ENCODE measurements around the gene ABCG8. TPM values are rescaled to one million over a fixed set of nuclear protein-coding genes. Genes with fewer than 3 reads are reported as not detected.

The ABCG8 gene
- total RNA-seq, 1 donor from 2014 or later: 0.13 TPM

DNA sequence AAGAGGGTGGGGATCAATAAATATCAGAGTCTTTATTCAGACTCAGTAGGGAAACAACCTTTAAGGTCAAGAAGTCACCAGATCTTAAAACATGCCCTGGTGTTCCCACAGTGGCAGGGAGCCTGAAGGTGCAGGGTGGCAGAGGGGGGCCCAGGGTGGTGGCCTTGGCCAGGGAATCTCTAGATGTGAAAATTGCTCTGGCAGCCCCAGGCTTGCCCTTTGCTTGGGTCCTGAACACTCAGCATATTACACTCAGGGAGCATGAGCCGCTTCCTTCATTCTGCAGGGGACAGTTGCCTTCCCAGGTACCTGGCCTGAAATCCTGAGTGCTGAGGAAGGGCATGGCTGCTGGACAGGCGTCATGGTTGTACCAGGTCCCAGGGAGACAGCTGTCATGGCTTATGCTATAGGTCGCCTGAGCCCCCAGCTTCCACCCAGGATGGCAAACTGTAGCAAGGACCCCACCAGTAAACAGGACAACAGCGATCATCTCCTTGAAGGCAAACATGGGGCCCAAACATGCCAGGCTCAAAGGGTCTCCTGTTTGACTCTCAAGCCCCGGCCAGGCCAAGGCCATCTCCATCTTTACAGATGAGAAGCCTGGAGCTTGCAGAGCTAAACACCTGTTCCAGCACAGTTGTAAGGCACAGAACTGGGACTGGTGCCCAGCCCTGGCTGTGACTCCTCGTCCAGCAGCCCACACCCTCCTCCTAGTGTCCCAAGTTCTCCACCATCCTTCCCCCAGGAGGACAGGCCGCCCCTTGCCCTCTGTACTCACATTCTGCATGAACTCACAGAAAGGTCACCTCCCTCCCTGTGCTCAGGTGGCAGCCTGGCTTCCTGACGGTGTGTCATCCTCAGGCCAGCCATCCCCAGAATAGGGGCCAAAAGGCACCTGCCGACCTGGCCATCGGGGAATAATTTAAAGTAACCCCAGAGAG is 14.6 kb downstream of the ABCG8 start:
- no peak for DNase-seq (ENCODE audit: low spot score)
- H3K36me3 Mint-ChIP-seq (ENCODE audit: low read depth): no peaks in the 10 kb centered on the region
- no peak overlapping the region for H3K4me3 Mint-ChIP-seq
- intact Hi-C loops (cut with micrococcal nuclease): no loop called here
- no peak overlapping the region for H3K27ac Mint-ChIP-seq
- no peaks in the 10 kb centered on the region for H3K4me1 Mint-ChIP-seq (ENCODE audit: low read depth)
- no peaks in the 10 kb centered on the region for H3K9me3 Mint-ChIP-seq
- peaks cover 11% of the 10 kb centered on the region for H3K27me3 Mint-ChIP-seq (ENCODE audit: insufficient read depth)

DNA sequence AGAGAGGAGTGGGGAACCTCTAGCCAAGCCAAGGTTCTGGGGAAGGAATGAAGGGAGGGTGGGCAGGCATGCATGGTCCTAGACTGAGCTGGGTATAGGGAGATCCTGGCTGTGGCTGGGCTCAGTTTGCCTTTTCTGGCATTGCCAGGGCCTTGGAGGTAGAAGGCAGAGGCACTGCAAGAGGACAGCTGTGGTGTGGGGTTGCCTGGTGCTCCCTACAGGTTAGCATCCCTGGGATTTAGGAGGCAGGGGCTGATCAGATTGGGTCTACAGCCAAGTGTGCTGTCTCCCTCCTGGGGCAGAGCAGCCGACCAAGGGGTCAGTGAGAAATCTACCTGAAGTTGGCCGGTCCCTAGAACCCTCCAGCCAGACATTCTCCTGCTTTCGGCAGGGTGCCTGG is 15.9 kb downstream of the ABCG8 start:
- Mint-ChIP-seq H3K36me3 (ENCODE audit: low read depth) (no peaks in the 10 kb centered on the region), H3K9me3 (no peaks in the 10 kb centered on the region), H3K27me3 (ENCODE audit: insufficient read depth) (peaks cover 14% of the 10 kb centered on the region), H3K27ac (no peak overlapping the region), H3K4me3 (no peak overlapping the region), H3K4me1 (ENCODE audit: low read depth) (no peaks in the 10 kb centered on the region)
- intact Hi-C loops (cut with micrococcal nuclease): no loop called here
- no peak for DNase-seq (ENCODE audit: low spot score)

DNA sequence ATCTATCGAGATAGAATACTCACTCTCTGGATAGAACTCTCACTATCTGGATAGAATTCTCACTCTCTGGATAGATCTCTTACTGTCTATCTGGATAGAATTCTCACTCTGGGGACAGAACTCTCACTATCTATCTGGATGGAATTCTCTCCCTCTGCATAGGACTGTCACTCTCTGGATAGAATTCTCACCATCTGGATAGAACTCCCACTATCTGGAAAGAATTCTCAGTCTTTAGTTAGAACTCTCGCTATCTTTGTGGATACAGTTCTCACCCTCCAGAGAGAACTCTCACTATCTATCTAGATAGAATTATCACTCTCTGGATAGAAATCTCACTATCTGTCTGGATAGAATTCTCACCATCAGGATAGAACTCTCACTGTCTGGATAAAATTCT is 16.5 kb downstream of the ABCG8 start:
- Mint-ChIP-seq H3K27me3 (ENCODE audit: insufficient read depth) (peaks cover 14% of the 10 kb centered on the region), H3K27ac (no peak overlapping the region), H3K36me3 (ENCODE audit: low read depth) (no peaks in the 10 kb centered on the region), H3K4me3 (no peak overlapping the region), H3K9me3 (no peaks in the 10 kb centered on the region), H3K4me1 (ENCODE audit: low read depth) (no peaks in the 10 kb centered on the region)
- intact Hi-C loops (cut with micrococcal nuclease): no loop called here
- no peak for DNase-seq (ENCODE audit: low spot score)

DNA sequence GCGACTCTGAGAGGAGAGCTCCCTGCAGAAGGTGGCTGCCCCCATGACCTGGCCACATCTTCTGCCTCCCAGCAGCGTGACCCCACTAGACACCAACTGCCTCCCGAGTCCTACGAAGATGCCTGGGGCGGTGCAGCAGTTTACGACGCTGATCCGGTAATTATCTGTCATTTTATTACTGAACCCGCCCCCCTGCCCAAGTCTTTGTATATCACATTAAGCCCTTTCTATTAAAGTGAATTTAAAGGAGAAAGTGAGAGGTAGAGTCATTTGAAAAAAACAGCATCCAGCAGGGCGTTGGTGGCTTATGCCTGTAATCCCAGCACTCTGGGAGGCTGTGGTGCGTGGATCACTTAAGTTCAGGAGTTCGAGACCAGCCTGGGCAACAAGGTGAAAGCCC is 33.4 kb downstream of the ABCG8 start:
- H3K27me3 Mint-ChIP-seq (ENCODE audit: insufficient read depth): peaks cover 3% of the 10 kb centered on the region

DNA sequence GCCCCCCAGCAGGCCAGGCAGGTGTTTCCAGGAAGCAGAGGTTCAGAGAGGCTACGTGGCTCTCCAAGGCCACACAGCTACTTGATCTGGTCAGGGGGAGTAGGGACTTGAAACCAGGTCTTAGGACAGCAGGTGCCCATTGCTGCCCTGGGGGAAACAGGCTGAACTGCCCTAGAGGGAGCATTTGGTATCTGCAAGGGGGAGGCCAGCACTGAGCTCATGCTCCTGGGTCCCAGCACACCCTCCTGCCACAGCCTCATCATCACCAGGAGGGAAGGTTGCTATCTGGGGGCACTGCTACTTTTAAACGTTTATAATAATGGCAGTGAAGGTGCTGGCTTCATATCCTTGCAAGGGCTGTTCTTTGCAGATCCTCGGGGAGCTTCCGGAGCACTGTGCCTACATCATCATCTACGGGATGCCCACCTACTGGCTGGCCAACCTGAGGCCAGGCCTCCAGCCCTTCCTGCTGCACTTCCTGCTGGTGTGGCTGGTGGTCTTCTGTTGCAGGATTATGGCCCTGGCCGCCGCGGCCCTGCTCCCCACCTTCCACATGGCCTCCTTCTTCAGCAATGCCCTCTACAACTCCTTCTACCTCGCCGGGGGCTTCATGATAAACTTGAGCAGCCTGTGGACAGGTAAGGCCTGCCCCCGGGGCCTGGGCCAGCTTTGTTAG is 36.1 kb downstream of the ABCG8 start:
- Mint-ChIP-seq H3K36me3 (ENCODE audit: low read depth) (no peaks in the 10 kb centered on the region), H3K9me3 (no peaks in the 10 kb centered on the region), H3K27me3 (ENCODE audit: insufficient read depth) (peaks cover 3% of the 10 kb centered on the region), H3K4me3 (no peak overlapping the region), H3K4me1 (ENCODE audit: low read depth) (peaks cover 7% of the 10 kb centered on the region), H3K27ac (no peak overlapping the region)
- intact Hi-C loops (cut with micrococcal nuclease): loop anchor here (5.0 to 10.0 kb wide), 3 partner anchors 77 to 1082 kb away; no protein-coding TSS in a partner anchor
- DNase-seq (ENCODE audit: low spot score): no peak

More for the DNA sequence above, 33.4 kb downstream of the ABCG8 start:
- DNase-seq (ENCODE audit: low spot score): no peak
- Mint-ChIP-seq H3K4me3 (no peak overlapping the region), H3K27ac (no peak overlapping the region), H3K9me3 (no peaks in the 10 kb centered on the region), H3K4me1 (ENCODE audit: low read depth) (no peaks in the 10 kb centered on the region), H3K36me3 (ENCODE audit: low read depth) (no peaks in the 10 kb centered on the region)
- intact Hi-C loops (cut with micrococcal nuclease): loop anchor here (10.0 kb wide), 1 partner anchor 257 kb away; no protein-coding TSS in a partner anchor

DNA sequence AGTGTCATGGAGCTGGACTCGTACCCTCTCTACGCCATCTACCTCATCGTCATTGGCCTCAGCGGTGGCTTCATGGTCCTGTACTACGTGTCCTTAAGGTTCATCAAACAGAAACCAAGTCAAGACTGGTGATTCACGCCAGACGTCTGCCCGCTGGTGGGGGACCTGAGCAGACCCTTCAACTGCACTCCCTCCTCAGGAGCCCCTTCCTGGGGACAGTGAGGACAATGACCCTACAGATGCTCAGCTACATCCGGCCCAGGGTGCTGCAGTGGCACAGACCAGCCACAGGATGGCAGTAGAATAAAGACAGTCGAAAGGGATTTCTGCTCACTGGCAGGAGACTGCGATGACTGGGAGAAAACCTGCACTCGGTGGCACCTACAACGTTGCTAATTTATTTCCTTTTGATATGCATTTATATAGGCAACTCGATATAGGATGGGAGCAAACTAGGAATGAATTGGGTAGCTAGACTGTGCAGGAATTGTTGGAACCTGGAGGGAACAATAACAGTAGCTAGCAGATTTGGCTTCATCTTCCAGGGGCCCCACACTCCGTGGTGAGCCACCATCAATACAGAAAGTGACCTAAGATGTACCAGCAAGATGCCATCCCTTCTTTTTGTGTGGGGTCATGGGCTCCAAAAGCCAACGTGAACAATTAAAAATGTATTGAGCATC is 39.2 kb downstream of the ABCG8 start:
- no peak overlapping the region for H3K4me3 Mint-ChIP-seq
- intact Hi-C loops (cut with micrococcal nuclease): loop anchor here (1.0 to 10.0 kb wide), 4 partner anchors 74 to 1079 kb away; no protein-coding TSS in a partner anchor
- no peak overlapping the region for H3K27ac Mint-ChIP-seq
- peaks cover 7% of the 10 kb centered on the region for H3K4me1 Mint-ChIP-seq (ENCODE audit: low read depth)
- H3K36me3 Mint-ChIP-seq (ENCODE audit: low read depth): no peaks in the 10 kb centered on the region
- DNase-seq (ENCODE audit: low spot score): peak; percentile 51
- H3K27me3 Mint-ChIP-seq (ENCODE audit: insufficient read depth): peaks cover under 1% of the 10 kb centered on the region
- no peaks in the 10 kb centered on the region for H3K9me3 Mint-ChIP-seq

DNA sequence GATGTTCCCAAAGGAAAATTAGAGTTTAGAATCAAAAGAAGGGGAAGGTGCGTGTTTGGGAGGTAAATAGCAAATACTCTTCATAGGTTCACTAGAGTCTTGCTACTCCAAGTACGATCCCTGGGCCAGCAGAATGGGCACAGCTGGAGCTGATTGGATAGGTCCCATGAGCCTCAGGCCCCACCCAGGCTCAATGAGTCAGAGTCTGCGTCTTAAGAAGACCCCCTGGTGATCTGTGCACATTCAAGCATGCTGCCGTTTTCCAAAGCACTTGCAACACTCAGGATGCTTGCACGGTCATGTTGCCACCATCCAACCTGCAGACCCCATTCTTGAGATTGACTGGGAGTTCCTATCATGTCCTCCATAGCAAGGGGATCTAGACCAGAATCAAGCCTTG is 40.5 kb downstream of the ABCG8 start:
- Mint-ChIP-seq H3K36me3 (ENCODE audit: low read depth) (peaks cover 3% of the 10 kb centered on the region), H3K9me3 (no peaks in the 10 kb centered on the region), H3K4me1 (ENCODE audit: low read depth) (peaks cover 7% of the 10 kb centered on the region), H3K27me3 (ENCODE audit: insufficient read depth) (no peaks in the 10 kb centered on the region), H3K4me3 (no peak overlapping the region), H3K27ac (no peak overlapping the region)
- intact Hi-C loops (cut with micrococcal nuclease): loop anchor here (5.0 to 10.0 kb wide), 3 partner anchors 73 to 1078 kb away; no protein-coding TSS in a partner anchor
- no peak for DNase-seq (ENCODE audit: low spot score)

DNA sequence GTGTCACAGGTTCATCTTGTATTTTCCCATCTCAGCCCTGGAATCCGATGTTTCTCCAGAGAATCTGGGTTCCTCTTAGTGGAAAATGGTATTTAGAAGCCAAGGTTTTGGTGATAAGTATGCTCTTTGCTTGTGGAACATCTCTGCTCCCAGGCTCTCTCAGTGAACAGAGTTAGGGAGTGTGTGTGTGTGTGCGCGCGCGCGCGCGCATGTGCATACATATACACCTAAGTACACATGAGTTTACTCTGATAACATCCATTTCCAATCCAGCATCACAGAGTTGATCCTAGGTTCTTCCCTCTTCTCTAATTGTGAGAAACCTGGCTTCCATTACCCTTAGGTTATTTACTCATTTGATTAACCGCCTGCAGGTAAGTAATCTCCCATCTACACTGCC is 41.7 kb downstream of the ABCG8 start:
- intact Hi-C loops (cut with micrococcal nuclease): no loop called here
- DNase-seq (ENCODE audit: low spot score): no peak
- H3K4me1 Mint-ChIP-seq (ENCODE audit: low read depth): peaks cover 7% of the 10 kb centered on the region
- H3K4me3 Mint-ChIP-seq: no peak overlapping the region
- no peaks in the 10 kb centered on the region for H3K9me3 Mint-ChIP-seq
- peaks cover 3% of the 10 kb centered on the region for H3K36me3 Mint-ChIP-seq (ENCODE audit: low read depth)
- H3K27ac Mint-ChIP-seq: no peak overlapping the region
- H3K27me3 Mint-ChIP-seq (ENCODE audit: insufficient read depth): no peaks in the 10 kb centered on the region

DNA sequence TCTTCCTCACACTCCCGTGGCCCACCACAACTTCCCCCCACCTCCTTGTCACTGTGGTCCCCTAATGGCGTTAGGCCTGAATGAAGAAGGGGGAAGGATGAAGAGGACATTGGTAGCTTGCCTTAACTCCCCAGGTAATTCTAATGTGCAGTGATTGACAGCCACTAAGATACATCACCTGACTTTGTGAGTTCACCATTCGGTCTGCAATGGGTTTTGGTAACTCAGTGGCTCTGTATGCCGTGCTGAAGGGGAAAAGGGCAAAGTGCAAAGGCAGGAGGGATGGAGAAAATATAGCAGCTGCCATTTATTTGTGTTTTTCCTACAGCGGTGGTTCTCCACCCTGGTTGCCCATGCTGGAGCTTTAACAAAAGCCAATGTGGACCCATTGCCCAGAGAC is 42.2 kb downstream of the ABCG8 start:
- Mint-ChIP-seq H3K27me3 (ENCODE audit: insufficient read depth) (no peaks in the 10 kb centered on the region), H3K4me1 (ENCODE audit: low read depth) (peaks cover 7% of the 10 kb centered on the region), H3K9me3 (no peaks in the 10 kb centered on the region), H3K4me3 (no peak overlapping the region), H3K36me3 (ENCODE audit: low read depth) (peaks cover 3% of the 10 kb centered on the region), H3K27ac (no peak overlapping the region)
- no peak for DNase-seq (ENCODE audit: low spot score)
- intact Hi-C loops (cut with micrococcal nuclease): no loop called here

DNA sequence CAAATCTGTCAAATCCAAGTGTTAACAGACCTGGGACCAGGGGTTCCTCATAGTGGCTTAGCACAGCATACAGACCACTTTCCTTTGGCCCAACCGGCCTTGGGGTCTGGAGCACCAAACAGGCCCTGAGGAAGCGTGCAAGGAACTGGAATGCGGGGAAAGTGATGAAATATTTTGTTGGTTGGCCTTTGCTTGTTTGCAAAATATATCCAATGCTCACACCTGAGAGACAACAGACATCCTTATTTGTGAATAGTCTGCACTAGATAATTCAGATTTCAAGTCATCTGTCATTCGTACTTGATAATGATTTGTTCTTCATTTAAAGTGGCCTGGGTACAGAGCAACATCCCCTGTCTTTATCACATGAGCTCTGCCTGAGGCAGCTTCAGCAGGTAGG is 43.5 kb downstream of the ABCG8 start:
- H3K9me3 Mint-ChIP-seq: no peaks in the 10 kb centered on the region
- intact Hi-C loops (cut with micrococcal nuclease): no loop called here
- no peak overlapping the region for H3K4me3 Mint-ChIP-seq
- H3K27me3 Mint-ChIP-seq (ENCODE audit: insufficient read depth): no peaks in the 10 kb centered on the region
- peaks cover 7% of the 10 kb centered on the region for H3K4me1 Mint-ChIP-seq (ENCODE audit: low read depth)
- H3K27ac Mint-ChIP-seq: no peak overlapping the region
- no peak for DNase-seq (ENCODE audit: low spot score)
- H3K36me3 Mint-ChIP-seq (ENCODE audit: low read depth): peaks cover 10% of the 10 kb centered on the region

DNA sequence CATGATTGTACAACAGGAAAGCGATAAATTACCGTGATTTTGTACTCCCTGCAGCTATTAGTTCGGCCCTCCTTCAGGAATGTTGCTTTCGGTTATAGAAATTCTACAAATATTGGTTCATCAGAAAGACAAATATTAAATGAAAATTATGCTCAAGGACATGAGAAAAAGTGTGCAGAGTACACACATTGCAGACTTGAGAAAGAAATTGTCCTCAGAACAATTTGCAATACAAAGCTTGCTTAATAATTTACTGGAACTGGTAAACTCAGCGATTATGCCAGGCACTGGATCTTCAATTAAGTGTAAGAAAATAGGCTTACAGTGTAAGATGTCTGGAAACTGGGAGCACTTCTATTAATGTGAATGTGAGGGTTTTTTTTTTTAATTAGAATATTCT is 45.9 kb downstream of the ABCG8 start:
- no peaks in the 10 kb centered on the region for H3K27me3 Mint-ChIP-seq (ENCODE audit: insufficient read depth)
- no peak for DNase-seq (ENCODE audit: low spot score)
- H3K27ac Mint-ChIP-seq: no peak overlapping the region
- no peak overlapping the region for H3K4me3 Mint-ChIP-seq
- intact Hi-C loops (cut with micrococcal nuclease): no loop called here
- H3K4me1 Mint-ChIP-seq (ENCODE audit: low read depth): no peaks in the 10 kb centered on the region
- no peaks in the 10 kb centered on the region for H3K9me3 Mint-ChIP-seq
- peaks cover 27% of the 10 kb centered on the region for H3K36me3 Mint-ChIP-seq (ENCODE audit: low read depth)

DNA sequence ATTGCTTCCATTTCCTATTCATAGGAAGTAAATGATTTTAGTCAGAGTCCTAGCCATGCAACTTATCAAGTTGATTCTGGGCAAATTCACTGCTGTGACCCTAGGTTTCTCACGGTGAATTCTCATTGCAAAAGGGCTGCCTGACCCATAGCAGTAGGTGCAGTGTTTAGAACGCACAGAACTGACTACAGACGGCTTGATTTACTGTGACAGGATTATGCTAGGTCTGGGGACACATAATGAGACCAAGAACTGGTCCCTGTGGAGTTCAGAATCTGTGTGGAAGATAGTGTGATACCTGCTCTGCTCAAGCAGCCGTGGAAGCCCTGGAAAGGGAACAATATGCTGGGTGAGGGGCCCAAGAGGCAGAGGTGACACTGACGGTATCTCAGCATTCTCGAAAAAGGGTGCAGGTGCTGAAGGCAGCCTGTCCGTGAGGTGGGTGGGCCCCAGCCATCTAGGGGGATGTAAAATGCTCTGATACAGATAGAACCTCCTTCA is 46.4 kb downstream of the ABCG8 start:
- Mint-ChIP-seq H3K27me3 (ENCODE audit: insufficient read depth) (no peaks in the 10 kb centered on the region), H3K36me3 (ENCODE audit: low read depth) (peaks cover 31% of the 10 kb centered on the region), H3K27ac (no peak overlapping the region)

More for the DNA sequence above, 46.4 kb downstream of the ABCG8 start:
- DNase-seq (ENCODE audit: low spot score): no peak
- Mint-ChIP-seq H3K4me3 (no peak overlapping the region), H3K9me3 (no peaks in the 10 kb centered on the region), H3K4me1 (ENCODE audit: low read depth) (no peaks in the 10 kb centered on the region)
- intact Hi-C loops (cut with micrococcal nuclease): no loop called here
